A549 (cell line): ENCODE results near the gene NINL. TPM values are rescaled to one million over a fixed set of nuclear protein-coding genes. Genes with fewer than 3 reads are reported as not detected.

Source experiments
- ATAC-seq, 2 experiments: fragments of 200-7000 bp in 1 of 2; fragments of >200 bp in 1 of 2; cut with Nextera tagmentation in 1 of 2; cut with Tn5 transposase in 1 of 2; 3 replicates each; pipeline versions ENCODE4 v1.8.0 to v1.9.1; 2018 to 2020; ENCODE audit warnings: mild to moderate bottlenecking in 1 of 2, moderate library complexity in 1 of 2
- CTCF ChIA-PET: fragments of 300-600 bp; sonication (Branson Sonifier 250); formaldehyde crosslinking; extraction: SDS; loops from one replicate; lab custom pipeline; 2021; ENCODE audit warnings: antibody characterized with exemption, inconsistent platforms; lab: Yijun Ruan, JAX
- POLR2A ChIA-PET: fragments of 350-600 bp; formaldehyde crosslinking; extraction: SDS; loops from one replicate; lab custom pipeline; 2021; ENCODE audit warnings: antibody characterized with exemption, inconsistent platforms; lab: Yijun Ruan, JAX
- DNase-seq, 2 experiments: peaks; one replicate each; pipeline versions ENCODE4 v3.0.0 to v3.0.0-alpha.2; 2011 to 2016; ENCODE audit warnings: low read depth in 1 of 2, low spot score in 1 of 2
- FAIRE-seq: peaks from 2 replicates; lab custom pipeline; 2011; peaks lifted over from hg19 to GRCh38; lab: Jason Lieb, UNC
- H3K27ac ChIP-seq, 2 experiments: fragments of >200 bp; sonication (Bioruptor Twin); formaldehyde crosslinking; 3 replicates each; pipeline ENCODE4 v1.5.1; 2016 to 2017
- H3K4me1 ChIP-seq: fragments of >200 bp; sonication (Bioruptor Twin); formaldehyde crosslinking; 3 replicates; pipeline ENCODE4 v1.6.1; 2016
- H3K4me2 ChIP-seq: fragments of >200 bp; sonication (Bioruptor Twin); formaldehyde crosslinking; 3 replicates; pipeline ENCODE4 v1.6.1; 2016
- H3K4me3 ChIP-seq: fragments of >200 bp; sonication (Bioruptor Twin); formaldehyde crosslinking; 3 replicates; pipeline ENCODE4 v1.5.1; 2016
- H3K9me3 ChIP-seq: fragments of >200 bp; sonication (Bioruptor Twin); formaldehyde crosslinking; 3 replicates; pipeline ENCODE4 v1.6.1; 2016
- ATOH8 ChIP-seq: fragments of 250-450 bp; sonication (Bioruptor Pico); IDR thresholded peaks from 2 replicates; pipeline ENCODE4 v1.5.0; 2020; ENCODE audit warnings: low read depth, mild to moderate bottlenecking, moderate library complexity
- BCL3 ChIP-seq: fragments of >200 bp; sonication (Bioruptor Twin); formaldehyde crosslinking; IDR thresholded peaks from 3 replicates; pipeline ENCODE4 v1.6.1; 2016
- CHD2 ChIP-seq: fragments of 150-350 bp; IDR thresholded peaks from 2 replicates; pipeline ENCODE4 v1.6.1; 2014; ENCODE audit warnings: low read length; ENCODE audit not compliant: partially characterized antibody
- CTCF ChIP-seq: fragments of >200 bp; sonication (Bioruptor Twin); formaldehyde crosslinking; IDR thresholded peaks from 3 replicates; pipeline ENCODE4 v1.5.1; 2016
- E2F6 ChIP-seq: IDR thresholded peaks from 2 replicates; pipeline ENCODE4 v1.6.1; 2012; ENCODE audit warnings: low read depth, borderline replicate concordance
- EHF ChIP-seq: fragments of 250-450 bp; sonication (Bioruptor Pico); IDR thresholded peaks from 2 replicates; pipeline ENCODE4 v1.5.0; 2020; ENCODE audit warnings: mild to moderate bottlenecking
- FOSB ChIP-seq: fragments of 250-450 bp; sonication (Bioruptor Pico); IDR thresholded peaks from 2 replicates; pipeline ENCODE4 v1.5.0; 2020; ENCODE audit warnings: mild to moderate bottlenecking, moderate library complexity
- GATA3 ChIP-seq: IDR thresholded peaks from 2 replicates; pipeline ENCODE4 v1.6.1; 2012; ENCODE audit warnings: borderline replicate concordance
- HOXA7 ChIP-seq: fragments of 250-450 bp; sonication (Bioruptor Pico); IDR thresholded peaks from 2 replicates; pipeline ENCODE4 v1.5.0; 2020; ENCODE audit warnings: mild to moderate bottlenecking, moderate library complexity
- MAX ChIP-seq: IDR thresholded peaks from 2 replicates; pipeline ENCODE4 v1.6.1; 2012
- MAZ ChIP-seq: fragments of 150-350 bp; IDR thresholded peaks from 2 replicates; pipeline ENCODE4 v1.6.1; 2014; ENCODE audit warnings: antibody characterized with exemption, low read depth, low read length, borderline replicate concordance
- MYC ChIP-seq: IDR thresholded peaks from 2 replicates; pipeline ENCODE4 v1.6.1; 2012; ENCODE audit warnings: mild to moderate bottlenecking, inconsistent platforms, low read length, improper control_type of control experiment, borderline replicate concordance
- NPAS2 ChIP-seq: fragments of 250-450 bp; sonication (Bioruptor Pico); IDR thresholded peaks from 2 replicates; pipeline ENCODE4 v1.8.0; 2022; ENCODE audit warnings: mild to moderate bottlenecking, moderate library complexity, borderline replicate concordance
- RARB ChIP-seq: fragments of 250-450 bp; sonication (Bioruptor Pico); IDR thresholded peaks from 2 replicates; pipeline ENCODE4 v1.8.0; 2021; ENCODE audit warnings: mild to moderate bottlenecking, moderate library complexity
- RCOR1 ChIP-seq: fragments of 150-350 bp; IDR thresholded peaks from 2 replicates; pipeline ENCODE4 v1.6.1; 2014; ENCODE audit warnings: antibody characterized with exemption, low read length, low read depth
- RNF2 ChIP-seq: fragments of 200-600 bp; sonication (generic); IDR thresholded peaks from 2 replicates; pipeline ENCODE4 v1.6.1; 2016; ENCODE audit warnings: low read depth, mild to moderate bottlenecking, antibody characterized with exemption, moderate library complexity, borderline replicate concordance
- SREBF2 ChIP-seq: fragments of 450-650 bp; IDR thresholded peaks from 2 replicates; pipeline ENCODE4 v1.6.1; 2014; ENCODE audit warnings: mild to moderate bottlenecking, moderate library complexity
- TP53 ChIP-seq: fragments of 250-450 bp; sonication (Bioruptor Pico); IDR thresholded peaks from 2 replicates; pipeline ENCODE4 v1.5.0; 2021; ENCODE audit warnings: mild to moderate bottlenecking, moderate library complexity
- ZC3H11A ChIP-seq: fragments of 450-650 bp; IDR thresholded peaks from 2 replicates; pipeline ENCODE4 v1.6.1; 2014; ENCODE audit warnings: antibody characterized with exemption, mild to moderate bottlenecking
- ZFP36 ChIP-seq: fragments of 450-650 bp; IDR thresholded peaks from 2 replicates; pipeline ENCODE4 v1.6.1; 2014; ENCODE audit warnings: borderline replicate concordance; ENCODE audit not compliant: partially characterized antibody
- ZSCAN20 ChIP-seq: fragments of 250-450 bp; sonication (Bioruptor Pico); IDR thresholded peaks from 2 replicates; pipeline ENCODE4 v1.8.0; 2022; ENCODE audit warnings: mild to moderate bottlenecking, moderate library complexity
- WGBS: methylation state at CpG from one replicate; pipeline ENCODE4 v1.1.6; 2017; ENCODE audit errors: missing lambda C conversion rate; 5-methylcytosine and 5-hydroxymethylcytosine counted together
- polyA plus RNA-seq, 4 experiments: library from polyadenylated mRNA; depleted of rRNA in 3 of 4; stranded (reverse); fragments of >200 nt; fragmentation: RNase III in 1 of 4; extraction: RNeasy Plus Mini Kit Qiagen cat#74134 plus additional on column Dnase treatment in 1 of 4; gene quantifications; 2 replicates in 3 of 4; 3 replicates in 1 of 4; pipeline ENCODE4 v1.2.3, GENCODE V29; 2011 to 2017

NINL gene
- polyA plus RNA-seq, 2 of the 4 experiments (the other 2 are of a cell fraction), result 20.2 to 22.4 TPM

- WGBS, result 94% methylated on average over 11 of the region's 11 CpGs
- Histone ChIP-seq H3K4me3 (no peak overlapping the region), H3K9me3 (no peaks in the 10 kb centered on the region), H3K4me1 (no peaks in the 10 kb centered on the region), H3K27ac (no peak overlapping the region), H3K4me2 (no peak overlapping the region)
- ATAC-seq (no peak), FAIRE-seq (no peak), DNase-seq (no peak)
- ChIA-PET CTCF (interaction anchor here (0.8 to 2.3 kb wide), 2 partner anchors 9 to 12 kb away, joined by 3 to 13 read pairs; no protein-coding TSS in a partner anchor), POLR2A (interaction anchor here (1.6 kb wide), 1 partner anchor 9 kb away, joined by 3 read pairs; no protein-coding TSS in a partner anchor)
- TF ChIP-seq RNF2 (no peak), BCL3 (no peak), ZC3H11A (no peak), NPAS2 (CRISPR knock-in tag) (no peak), HOXA7 (no peak), MYC (no peak), MAX (no peak), E2F6 (no peak), RARB (CRISPR knock-in tag) (no peak), ZSCAN20 (CRISPR knock-in tag) (no peak)
These were observed 97.4 kb downstream of the NINL start for GRCh38 chr20:25487975-25488374.

GRCh38 chr20:25487306-25487705 is 98.0 kb downstream of the NINL start:
- 61% methylated on average over 2 of the region's 2 CpGs for WGBS
- TF ChIP-seq EHF (CRISPR knock-in tag) (no peak), GATA3 (no peak), CHD2 (no peak), RARB (CRISPR knock-in tag) (no peak), CTCF (no peak), ZSCAN20 (CRISPR knock-in tag) (no peak), SREBF2 (no peak), RCOR1 (no peak), FOSB (CRISPR knock-in tag) (no peak), TP53 (no peak), ZFP36 (no peak), RNF2 (no peak), BCL3 (no peak), MAZ (no peak), ATOH8 (CRISPR knock-in tag) (no peak)
- Histone ChIP-seq H3K9me3 (no peaks in the 10 kb centered on the region), H3K4me3 (no peak overlapping the region), H3K27ac (no peak overlapping the region), H3K4me1 (no peaks in the 10 kb centered on the region), H3K4me2 (no peak overlapping the region)
- CTCF ChIA-PET, result interaction anchor here (0.8 to 2.3 kb wide), 5 partner anchors 8 to 31 kb away, joined by 3 to 13 read pairs (median 4); no protein-coding TSS in a partner anchor
- FAIRE-seq (no peak), DNase-seq (no peak), ATAC-seq (no peak)
- POLR2A ChIA-PET, result interaction anchor here (1.6 kb wide), 1 partner anchor 8 kb away, joined by 3 read pairs; no protein-coding TSS in a partner anchor
